C4-2B (cell line): ENCODE measurements around the gene MFGE8.

Experiments
- ZFX ChIP-seq: fragments of 450-650 bp; IDR thresholded peaks from 2 replicates; pipeline ENCODE4 v1.6.1; 2017
- TF ChIP-seq, protein P1 (sequence below): fragments of 450-650 bp; conservative IDR thresholded peaks from 2 replicates; pipeline ENCODE4 v1.5.1; 2017; ENCODE audit warnings: mild to moderate bottlenecking

- TF ChIP-seq, protein P1, sequence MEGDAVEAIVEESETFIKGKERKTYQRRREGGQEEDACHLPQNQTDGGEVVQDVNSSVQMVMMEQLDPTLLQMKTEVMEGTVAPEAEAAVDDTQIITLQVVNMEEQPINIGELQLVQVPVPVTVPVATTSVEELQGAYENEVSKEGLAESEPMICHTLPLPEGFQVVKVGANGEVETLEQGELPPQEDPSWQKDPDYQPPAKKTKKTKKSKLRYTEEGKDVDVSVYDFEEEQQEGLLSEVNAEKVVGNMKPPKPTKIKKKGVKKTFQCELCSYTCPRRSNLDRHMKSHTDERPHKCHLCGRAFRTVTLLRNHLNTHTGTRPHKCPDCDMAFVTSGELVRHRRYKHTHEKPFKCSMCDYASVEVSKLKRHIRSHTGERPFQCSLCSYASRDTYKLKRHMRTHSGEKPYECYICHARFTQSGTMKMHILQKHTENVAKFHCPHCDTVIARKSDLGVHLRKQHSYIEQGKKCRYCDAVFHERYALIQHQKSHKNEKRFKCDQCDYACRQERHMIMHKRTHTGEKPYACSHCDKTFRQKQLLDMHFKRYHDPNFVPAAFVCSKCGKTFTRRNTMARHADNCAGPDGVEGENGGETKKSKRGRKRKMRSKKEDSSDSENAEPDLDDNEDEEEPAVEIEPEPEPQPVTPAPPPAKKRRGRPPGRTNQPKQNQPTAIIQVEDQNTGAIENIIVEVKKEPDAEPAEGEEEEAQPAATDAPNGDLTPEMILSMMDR: no peak
- no peak for TF ChIP-seq ZFX
Observed at GRCh38 chr15:88902221-88902835, 10.9 kb downstream of the MFGE8 start.
